Measurements from ENCODE around the gene KIF18A.

GRCh38 chr11:28090052-28090749 lies 17.8 kb downstream of the KIF18A start:
- TF ChIP-seq CTCF (IDR thresholded peaks at IDR 0.05) (no peak), FOXP4 (CRISPR knock-in tag; IDR thresholded peaks at IDR 0.05) (no peak), ZNF263 (CRISPR knock-in tag; IDR thresholded peaks at IDR 0.05; ENCODE audit: low read depth) (no peak), ESRRA (CRISPR knock-in tag; IDR thresholded peaks at IDR 0.05; ENCODE audit: borderline replicate concordance) (no peak), NR2C2 (CRISPR knock-in tag; IDR thresholded peaks at IDR 0.05) (no peak), HMGXB4 (CRISPR knock-in tag; IDR thresholded peaks at IDR 0.05) (no peak), ZNF512 (CRISPR knock-in tag; IDR thresholded peaks at IDR 0.05; ENCODE audit: borderline replicate concordance) (no peak)
